ENCODE results near the gene GABRG3.

DNA sequence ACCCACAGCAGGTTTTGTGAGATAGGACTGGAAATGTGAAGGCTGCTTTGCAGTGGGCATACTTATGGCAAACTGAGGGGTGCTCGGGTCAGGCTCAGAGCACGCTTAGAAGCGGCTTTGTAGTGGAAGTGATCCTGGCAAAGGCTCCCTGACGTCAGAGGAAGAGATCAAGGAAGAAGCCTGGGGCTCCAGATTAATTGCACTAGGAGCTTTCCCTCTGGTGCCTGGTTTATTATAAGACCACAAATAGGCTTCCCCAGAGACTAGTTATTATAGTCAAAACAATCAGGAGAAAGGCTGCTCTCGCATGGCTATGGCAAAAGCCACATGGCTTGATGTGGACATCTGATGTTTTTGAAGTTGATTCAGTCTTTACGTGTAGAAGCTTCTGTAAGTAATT is 515.1 kb downstream of the GABRG3 start:
- TF ChIP-seq, protein P1, sequence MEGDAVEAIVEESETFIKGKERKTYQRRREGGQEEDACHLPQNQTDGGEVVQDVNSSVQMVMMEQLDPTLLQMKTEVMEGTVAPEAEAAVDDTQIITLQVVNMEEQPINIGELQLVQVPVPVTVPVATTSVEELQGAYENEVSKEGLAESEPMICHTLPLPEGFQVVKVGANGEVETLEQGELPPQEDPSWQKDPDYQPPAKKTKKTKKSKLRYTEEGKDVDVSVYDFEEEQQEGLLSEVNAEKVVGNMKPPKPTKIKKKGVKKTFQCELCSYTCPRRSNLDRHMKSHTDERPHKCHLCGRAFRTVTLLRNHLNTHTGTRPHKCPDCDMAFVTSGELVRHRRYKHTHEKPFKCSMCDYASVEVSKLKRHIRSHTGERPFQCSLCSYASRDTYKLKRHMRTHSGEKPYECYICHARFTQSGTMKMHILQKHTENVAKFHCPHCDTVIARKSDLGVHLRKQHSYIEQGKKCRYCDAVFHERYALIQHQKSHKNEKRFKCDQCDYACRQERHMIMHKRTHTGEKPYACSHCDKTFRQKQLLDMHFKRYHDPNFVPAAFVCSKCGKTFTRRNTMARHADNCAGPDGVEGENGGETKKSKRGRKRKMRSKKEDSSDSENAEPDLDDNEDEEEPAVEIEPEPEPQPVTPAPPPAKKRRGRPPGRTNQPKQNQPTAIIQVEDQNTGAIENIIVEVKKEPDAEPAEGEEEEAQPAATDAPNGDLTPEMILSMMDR (IDR thresholded peaks at IDR 0.05) = no peak
- no peak for TF ChIP-seq POLR2A (IDR thresholded peaks at IDR 0.05)

Data from adrenal gland (tissue), 5 donors.